HFF-Myc (cell line): ENCODE results near the gene SPOUT1.
"Not testable (repeated sequence)": the region's sequence is repeated elsewhere in the genome, so short reads cannot be mapped to it uniquely, and the experiment has no call there.

Source experiments
- DNase-seq: peaks from one replicate; pipeline ENCODE4 v3.0.0-alpha.2; 2011; ENCODE audit warnings: low read depth; ENCODE audit errors: extremely low read depth
- H3K4me3 ChIP-seq: replicated peaks from 2 replicates; pipeline ENCODE4 v1.5.1; 2011; ENCODE audit warnings: low read depth, mild to moderate bottlenecking, control low read depth, low read length
- TF ChIP-seq, protein P1 (sequence below): IDR thresholded peaks from 2 replicates; pipeline ENCODE4 v1.5.1; 2012; ENCODE audit warnings: mild to moderate bottlenecking, low read depth, low read length, control low read depth; ENCODE audit errors: missing control alignments

Gene SPOUT1

DNA sequence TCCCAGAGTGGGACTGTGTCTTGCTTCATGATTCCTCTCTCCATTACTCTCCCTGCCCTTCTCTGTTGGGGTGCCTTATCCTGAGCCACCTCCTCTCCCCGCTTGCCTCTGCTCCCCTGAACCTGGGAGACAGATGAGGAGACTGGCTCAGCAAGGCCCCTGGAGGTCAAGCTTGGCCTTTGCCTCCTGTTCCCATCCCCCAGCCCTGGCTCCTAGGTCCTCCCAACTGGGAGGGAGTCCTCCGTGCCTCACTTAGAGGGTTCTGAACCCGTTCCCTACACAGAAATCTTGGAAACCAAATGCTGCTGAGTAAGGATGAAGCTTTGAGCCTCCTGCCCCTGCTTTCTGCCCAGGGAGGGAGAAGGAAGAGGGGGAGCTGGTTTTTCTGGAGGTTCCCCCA, 21.1 kb downstream of the SPOUT1 start:
- no peak for DNase-seq
- H3K4me3 ChIP-seq, result no peak overlapping the region
- TF ChIP-seq, protein P1, sequence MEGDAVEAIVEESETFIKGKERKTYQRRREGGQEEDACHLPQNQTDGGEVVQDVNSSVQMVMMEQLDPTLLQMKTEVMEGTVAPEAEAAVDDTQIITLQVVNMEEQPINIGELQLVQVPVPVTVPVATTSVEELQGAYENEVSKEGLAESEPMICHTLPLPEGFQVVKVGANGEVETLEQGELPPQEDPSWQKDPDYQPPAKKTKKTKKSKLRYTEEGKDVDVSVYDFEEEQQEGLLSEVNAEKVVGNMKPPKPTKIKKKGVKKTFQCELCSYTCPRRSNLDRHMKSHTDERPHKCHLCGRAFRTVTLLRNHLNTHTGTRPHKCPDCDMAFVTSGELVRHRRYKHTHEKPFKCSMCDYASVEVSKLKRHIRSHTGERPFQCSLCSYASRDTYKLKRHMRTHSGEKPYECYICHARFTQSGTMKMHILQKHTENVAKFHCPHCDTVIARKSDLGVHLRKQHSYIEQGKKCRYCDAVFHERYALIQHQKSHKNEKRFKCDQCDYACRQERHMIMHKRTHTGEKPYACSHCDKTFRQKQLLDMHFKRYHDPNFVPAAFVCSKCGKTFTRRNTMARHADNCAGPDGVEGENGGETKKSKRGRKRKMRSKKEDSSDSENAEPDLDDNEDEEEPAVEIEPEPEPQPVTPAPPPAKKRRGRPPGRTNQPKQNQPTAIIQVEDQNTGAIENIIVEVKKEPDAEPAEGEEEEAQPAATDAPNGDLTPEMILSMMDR, result no peak

DNA sequence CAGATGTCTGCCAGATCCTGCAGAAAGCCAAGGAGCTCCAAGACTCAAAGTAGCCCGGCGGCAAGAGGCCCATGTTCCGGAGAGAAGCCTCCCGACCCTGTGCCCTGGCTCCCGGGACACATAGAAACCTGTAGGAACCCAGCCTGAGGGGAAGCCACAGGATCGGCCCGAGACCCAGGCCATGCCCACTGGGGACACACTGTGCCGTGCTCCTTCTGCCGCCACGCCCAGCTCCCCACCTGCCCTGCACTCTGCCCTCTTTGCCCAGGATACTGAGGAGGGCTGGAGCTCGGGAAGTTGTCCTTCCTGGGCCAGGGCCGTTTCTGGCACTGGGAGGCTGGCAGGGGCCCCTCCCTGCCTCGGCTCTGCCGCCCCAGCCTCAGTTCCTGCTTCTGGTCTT, 21.8 kb downstream of the SPOUT1 start:
- TF ChIP-seq, protein P1, result no peak
- no peak for DNase-seq
- no peak overlapping the region for H3K4me3 ChIP-seq

DNA sequence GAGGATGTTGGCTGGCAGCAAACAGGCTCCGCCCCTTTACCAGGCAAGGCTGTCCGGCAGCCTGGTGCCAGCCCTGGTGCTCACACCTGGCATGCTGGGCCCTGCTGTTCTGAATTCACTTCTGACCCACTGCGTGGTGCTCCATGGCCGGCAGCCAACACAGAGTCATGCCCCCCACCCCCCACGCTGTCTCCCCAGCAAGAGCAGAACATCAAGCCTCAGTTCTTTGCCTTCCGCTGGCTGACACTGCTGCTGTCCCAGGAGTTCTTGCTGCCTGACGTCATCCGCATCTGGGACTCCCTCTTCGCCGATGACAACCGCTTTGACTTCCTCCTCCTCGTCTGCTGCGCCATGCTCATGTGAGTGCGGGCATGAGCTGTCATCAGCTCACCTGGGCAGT, 23.9 kb downstream of the SPOUT1 start:
- H3K4me3 ChIP-seq, result no peak overlapping the region
- TF ChIP-seq, protein P1, result no peak
- DNase-seq, result no peak

DNA sequence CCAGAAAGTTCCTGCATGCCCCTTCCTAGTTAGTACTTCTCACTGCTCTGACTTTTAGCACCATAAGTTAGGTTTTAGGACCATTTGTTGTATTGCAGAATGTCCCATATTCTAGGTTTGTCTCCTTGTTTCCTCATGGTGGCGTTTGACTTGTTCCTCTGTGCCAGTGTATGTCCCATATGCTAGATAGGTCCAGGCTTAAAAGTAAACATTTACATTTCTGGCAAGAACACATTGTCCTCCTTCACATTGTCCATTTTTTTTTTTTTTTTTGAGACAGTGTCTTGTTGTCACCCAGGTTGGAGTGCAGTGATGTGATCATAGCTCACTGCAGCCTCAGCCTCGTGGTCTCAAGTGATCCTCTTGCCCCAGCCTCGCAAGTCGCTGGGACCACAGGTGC, 27.1 kb downstream of the SPOUT1 start:
- no peak overlapping the region for H3K4me3 ChIP-seq
- TF ChIP-seq, protein P1, result no peak
- DNase-seq, result no peak

GRCh38 chr9:128800061-128800460, 29.5 kb downstream of the SPOUT1 start:
- H3K4me3 ChIP-seq, result no peak overlapping the region
- DNase-seq, result no peak
- TF ChIP-seq, protein P1, result no peak

DNA sequence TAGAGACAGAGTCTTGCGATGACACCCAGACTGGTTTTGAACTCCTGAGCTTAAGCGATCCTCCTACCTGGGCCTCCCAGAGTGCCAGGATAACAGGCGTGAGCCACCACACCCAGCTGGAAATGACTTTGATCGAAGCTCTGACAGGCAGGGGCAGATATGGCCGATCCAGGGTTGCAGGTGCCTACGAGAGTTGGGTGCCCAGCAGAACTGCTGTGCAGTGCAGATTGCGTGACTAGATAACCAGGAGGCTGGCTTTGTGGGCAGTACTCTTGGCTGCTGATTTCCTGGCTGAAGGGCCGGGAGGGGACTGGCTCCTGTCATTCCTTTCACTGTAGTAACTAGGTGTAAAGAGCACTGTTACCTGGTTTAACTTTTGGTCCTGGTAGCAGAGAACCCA, 30.7 kb downstream of the SPOUT1 start:
- no peak for DNase-seq
- TF ChIP-seq, protein P1, result no peak
- H3K4me3 ChIP-seq, result no peak overlapping the region

- not testable (repeated sequence) for DNase-seq, H3K4me3 ChIP-seq
Observed at GRCh38 chr9:128794961-128795360, 34.6 kb downstream of the SPOUT1 start.
